UCSD-AML1 (cell line): ENCODE results near the gene RBM27.
"Not testable (repeated sequence)": the region's sequence is repeated elsewhere in the genome, so short reads cannot be mapped to it uniquely, and the experiment has no call there.

Experiments used
- DNase-seq: peaks from one replicate; lab custom pipeline; 2025; ENCODE audit not compliant: unreplicated experiment; lab: John Stamatoyannopoulos, UW

RBM27 gene

GRCh38 chr5:146205499-146206202 is 2.2 kb downstream of the RBM27 start:
- no peak for DNase-seq

DNA sequence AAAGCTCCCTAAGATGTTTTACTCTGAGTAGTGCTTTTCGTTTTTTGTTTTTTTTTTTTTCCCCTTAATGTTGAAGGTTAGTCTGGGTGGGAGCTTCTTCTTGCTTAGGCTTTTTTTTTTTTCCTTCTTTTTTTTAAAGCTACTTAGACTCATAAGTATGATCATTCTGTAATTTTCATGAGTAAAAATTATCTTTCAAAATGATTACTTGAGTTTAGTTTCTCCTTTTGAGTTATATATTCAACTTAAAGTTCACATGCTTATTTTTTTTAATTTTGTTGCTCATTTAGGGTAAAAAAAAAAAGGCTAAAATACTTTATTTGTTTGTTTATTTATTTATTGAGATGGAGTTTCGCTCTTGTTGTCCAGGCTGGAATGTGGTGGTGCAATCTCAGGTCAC is 2.9 kb downstream of the RBM27 start:
- DNase-seq = no peak

- DNase-seq = no peak
Measured at GRCh38 chr5:146208916-146209522, 5.6 kb downstream of the RBM27 start.

DNA sequence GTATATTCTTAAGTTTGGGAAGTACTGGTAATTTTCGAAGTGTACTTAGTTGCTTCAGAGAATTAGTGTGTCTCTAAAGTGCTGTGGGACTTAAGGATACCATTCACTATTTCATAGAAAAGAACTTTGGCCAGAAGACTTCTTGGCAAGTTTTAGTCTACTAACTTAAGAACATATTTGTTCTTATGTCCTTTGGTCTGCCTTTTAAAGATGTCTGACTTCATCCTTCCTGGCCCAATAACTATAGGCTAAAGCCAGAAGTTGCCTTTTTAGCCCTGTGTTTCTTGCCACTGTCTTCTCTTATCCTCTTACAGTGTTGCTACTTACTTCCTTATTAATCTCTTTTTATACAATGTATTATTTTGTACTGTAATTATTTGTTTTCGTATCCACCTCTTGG is 6.3 kb downstream of the RBM27 start:
- DNase-seq = no peak

DNA sequence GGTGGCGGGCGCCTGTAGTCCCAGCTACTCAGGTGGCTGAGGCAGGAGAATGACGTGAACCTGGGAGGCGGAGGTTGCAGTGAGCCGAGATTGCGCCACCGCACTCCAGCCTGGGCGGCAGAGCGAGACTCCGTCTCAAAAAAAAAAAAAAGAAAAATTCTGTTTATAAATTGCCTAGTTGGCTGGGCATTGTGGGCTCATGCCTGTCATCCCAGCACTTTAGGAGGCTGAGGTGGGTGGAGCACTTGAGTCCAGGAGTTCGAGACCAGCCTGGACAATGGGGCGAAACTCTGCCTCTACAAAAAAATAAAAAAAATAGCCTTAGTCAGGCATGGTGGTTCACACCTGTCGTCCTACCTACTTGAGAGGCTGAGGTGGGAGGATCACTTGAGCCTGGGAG is 7.4 kb downstream of the RBM27 start:
- DNase-seq = not testable (repeated sequence)

- DNase-seq = no peak
Measured at GRCh38 chr5:146213210-146213826, 9.9 kb downstream of the RBM27 start.

DNA sequence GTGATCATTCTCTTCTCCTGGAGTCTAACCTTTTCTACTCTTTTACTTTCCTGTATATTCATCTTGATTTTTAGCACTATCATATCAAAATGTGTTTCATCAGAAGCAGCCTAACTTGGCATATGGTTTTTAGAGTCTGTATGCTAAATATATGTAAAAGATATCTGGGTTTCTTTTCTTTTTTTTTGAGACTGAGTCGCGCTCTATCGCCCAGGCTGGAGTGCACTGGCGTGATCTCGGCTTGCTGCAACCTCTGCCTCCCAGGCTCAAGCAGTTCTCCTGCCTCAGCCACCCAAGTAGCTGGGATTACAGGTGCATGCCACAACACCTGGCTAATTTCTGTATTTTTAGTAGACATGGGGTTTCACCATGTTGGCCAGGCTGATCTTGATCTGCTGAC is 11.5 kb downstream of the RBM27 start:
- not testable (repeated sequence) for DNase-seq

DNA sequence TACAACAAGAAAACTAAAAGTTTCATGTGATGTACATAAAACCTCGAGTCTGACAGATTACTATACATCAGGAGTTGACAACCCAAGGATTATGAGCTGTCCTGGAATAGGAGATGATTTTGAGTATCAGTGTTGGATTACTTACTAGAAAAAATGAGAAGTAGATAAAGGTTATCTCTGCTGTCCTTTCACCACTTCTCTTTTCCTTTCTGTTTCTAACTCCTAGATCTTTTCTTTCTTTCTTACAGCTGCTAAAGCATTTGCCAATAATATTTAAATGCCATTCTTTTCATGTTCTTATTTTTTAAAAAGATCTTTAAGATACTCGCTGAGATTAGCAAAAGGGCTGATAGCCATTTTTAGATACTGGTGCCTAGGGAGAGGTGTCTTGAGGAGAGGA is 14.8 kb downstream of the RBM27 start:
- DNase-seq = no peak

GRCh38 chr5:146219243-146219642 is 15.8 kb downstream of the RBM27 start:
- no peak for DNase-seq

DNA sequence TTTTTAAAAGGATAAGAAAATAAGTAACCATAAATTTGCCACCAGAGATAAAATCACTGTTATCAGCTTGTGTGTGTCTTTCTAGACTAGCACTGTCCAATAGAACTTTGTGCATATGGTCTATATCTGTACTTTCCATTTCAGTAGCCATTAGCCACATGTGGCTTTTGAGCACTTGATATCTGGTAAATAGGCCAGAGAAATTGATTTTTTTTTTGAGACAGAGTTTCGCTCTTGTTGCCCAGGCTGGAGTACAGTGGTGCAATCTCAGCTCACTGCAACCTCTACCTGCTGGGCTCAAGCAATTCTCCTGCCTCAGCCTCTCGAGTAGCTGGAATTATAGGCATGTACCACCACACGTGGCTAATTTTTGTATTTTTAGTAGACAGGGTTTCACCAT is 17.8 kb downstream of the RBM27 start:
- DNase-seq = no peak

DNA sequence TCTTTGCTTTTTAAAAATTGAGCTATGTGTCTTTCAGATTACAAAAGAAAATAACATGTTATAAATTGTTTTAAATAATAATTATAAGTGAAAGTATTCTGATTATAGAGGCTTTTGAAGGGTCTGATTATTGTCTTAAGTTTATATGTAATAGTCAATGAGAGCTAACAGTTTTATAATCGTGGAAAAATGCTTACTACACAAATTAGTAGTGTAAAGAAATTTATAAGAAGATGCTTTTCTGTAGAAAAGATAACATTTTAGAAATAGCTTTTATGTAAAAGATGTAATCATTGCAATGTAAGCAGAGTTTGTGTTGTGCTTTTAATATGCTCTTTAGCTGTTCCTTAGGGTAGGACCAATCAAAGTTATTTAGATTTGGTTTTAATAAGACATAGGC is 18.6 kb downstream of the RBM27 start:
- DNase-seq = no peak

- DNase-seq = no peak
Measured at GRCh38 chr5:146223179-146223578, 19.8 kb downstream of the RBM27 start.

GRCh38 chr5:146229222-146229621 is 25.8 kb downstream of the RBM27 start:
- DNase-seq = no peak

DNA sequence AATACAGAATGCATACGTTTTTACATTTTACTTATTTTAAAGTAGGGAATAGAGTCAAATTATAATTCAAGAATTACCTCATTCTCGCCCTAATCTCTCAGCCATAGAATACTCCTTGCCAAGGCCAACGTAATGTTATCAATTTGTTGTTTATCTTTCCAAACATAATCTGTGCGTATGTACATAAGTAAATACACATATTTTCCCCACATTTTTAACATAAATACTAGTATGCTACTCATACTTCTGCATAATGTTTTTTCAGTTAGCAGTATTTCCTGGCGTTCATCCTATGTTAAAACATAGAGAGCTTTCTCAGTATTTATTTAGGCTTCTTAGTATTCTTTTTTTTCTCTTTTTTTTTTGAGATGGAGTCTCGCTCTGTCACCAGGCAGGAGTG is 28.8 kb downstream of the RBM27 start:
- DNase-seq = no peak

DNA sequence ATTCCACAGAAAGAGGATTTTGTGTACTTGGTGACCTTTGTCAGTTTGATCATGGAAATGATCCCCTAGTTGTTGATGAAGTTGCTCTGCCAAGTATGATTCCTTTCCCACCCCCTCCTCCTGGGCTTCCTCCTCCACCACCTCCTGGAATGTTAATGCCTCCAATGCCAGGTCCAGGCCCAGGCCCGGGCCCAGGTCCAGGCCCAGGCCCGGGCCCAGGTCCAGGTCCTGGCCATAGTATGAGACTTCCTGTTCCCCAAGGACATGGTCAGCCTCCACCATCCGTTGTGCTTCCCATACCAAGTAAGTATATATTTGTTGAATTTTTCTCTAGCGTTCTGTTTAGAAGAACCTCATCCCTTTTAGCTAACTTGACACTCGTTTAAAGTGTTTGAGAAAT is 30.0 kb downstream of the RBM27 start:
- no peak for DNase-seq

- no peak for DNase-seq
Measured at GRCh38 chr5:146238973-146239372, 35.6 kb downstream of the RBM27 start.

GRCh38 chr5:146240951-146241350 is 37.5 kb downstream of the RBM27 start:
- no peak for DNase-seq

GRCh38 chr5:146243247-146243646 is 39.8 kb downstream of the RBM27 start:
- DNase-seq = no peak

DNA sequence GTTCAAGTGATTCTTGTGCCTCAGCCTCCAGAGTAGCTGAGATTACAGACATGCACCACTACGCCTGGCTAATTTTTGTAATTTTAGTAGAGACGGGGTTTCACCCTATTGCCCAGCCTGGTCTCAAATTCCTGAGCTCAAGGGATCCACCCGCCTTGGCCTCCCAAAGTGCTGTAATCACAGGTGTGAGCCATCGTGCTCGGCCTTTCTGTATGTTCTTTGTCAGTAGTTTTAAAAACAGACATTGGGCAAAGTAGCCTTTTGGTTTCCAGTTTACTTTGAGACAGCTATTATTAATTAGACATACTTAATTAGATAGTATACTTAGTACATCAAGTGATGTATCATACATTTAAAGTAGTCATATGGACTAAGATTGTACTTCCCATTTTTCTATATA is 45.2 kb downstream of the RBM27 start:
- DNase-seq = no peak

DNA sequence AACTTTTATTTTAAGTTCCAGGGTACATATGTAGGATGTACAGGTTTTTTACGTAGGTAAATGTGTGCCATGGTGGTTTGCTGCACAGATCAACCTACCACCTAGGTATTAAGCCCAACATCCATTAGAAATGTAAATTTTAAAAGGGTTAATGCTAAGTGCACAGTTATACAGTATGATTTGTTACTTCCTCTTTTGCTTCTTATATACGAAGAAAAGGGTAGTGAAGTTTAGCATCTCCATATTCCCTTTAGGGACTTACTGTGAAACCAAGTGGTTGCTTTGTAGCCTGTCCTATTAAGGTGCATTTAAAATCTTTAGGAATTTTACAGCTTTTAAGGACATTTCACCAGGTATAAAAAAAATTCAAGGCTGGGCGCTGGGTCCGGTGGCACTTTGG is 46.4 kb downstream of the RBM27 start:
- DNase-seq = no peak
